Measurements from ENCODE around the gene CFAP43.

- no peak for TF ChIP-seq CTCF (conservative IDR thresholded peaks at IDR 0.05; ENCODE audit: low read depth, low read length)
- no peak for TF ChIP-seq EZH2 (IDR thresholded peaks at IDR 0.05; ENCODE audit: low read length, unreplicated experiment)
- no peak for TF ChIP-seq EZH2phosphoT487 (IDR thresholded peaks at IDR 0.05; ENCODE audit: borderline replicate concordance, low read length)
These were observed 29.9 kb downstream of the CFAP43 start for GRCh38 chr10:104202231-104202630.

Data from PC-3 (cell line).